ENCODE measurements around the gene NPR2.

The NPR2 gene

GRCh38 chr9:35808433-35808832 is 17.0 kb downstream of the NPR2 start:
- Histone ChIP-seq H3K4me3 (ENCODE audit: low read depth, low read length) (no peak overlapping the region), H3K9ac (ENCODE audit: low read depth, low read length) (no peak overlapping the region), H3K27me3 (ENCODE audit: control insufficient read depth, insufficient read depth, low read length) (no peaks in the 10 kb centered on the region), H3K4me1 (ENCODE audit: control insufficient read depth, insufficient read depth, low read length) (peaks cover 4% of the 10 kb centered on the region), H3K9me3 (ENCODE audit: control insufficient read depth, insufficient read depth, low read length) (no peaks in the 10 kb centered on the region), H3K36me3 (ENCODE audit: control insufficient read depth, insufficient read depth, low read length) (no peaks in the 10 kb centered on the region)

- H3K27me3 ChIP-seq (ENCODE audit: control insufficient read depth, insufficient read depth, low read length): no peaks in the 10 kb centered on the region
- H3K4me1 ChIP-seq (ENCODE audit: control insufficient read depth, insufficient read depth, low read length): peaks cover 10% of the 10 kb centered on the region
- no peaks in the 10 kb centered on the region for H3K9me3 ChIP-seq (ENCODE audit: control insufficient read depth, insufficient read depth, low read length)
- H3K9ac ChIP-seq (ENCODE audit: low read depth, low read length): no peak overlapping the region
- no peak overlapping the region for H3K4me3 ChIP-seq (ENCODE audit: low read depth, low read length)
- H3K36me3 ChIP-seq (ENCODE audit: control insufficient read depth, insufficient read depth, low read length): no peaks in the 10 kb centered on the region
Observed at GRCh38 chr9:35810122-35810521, 18.7 kb downstream of the NPR2 start.

GRCh38 chr9:35811381-35812024 is 20.1 kb downstream of the NPR2 start:
- Histone ChIP-seq H3K4me3 (ENCODE audit: low read depth, low read length) (peak overlapping the region; percentile 63), H3K9me3 (ENCODE audit: control insufficient read depth, insufficient read depth, low read length) (no peaks in the 10 kb centered on the region), H3K9ac (ENCODE audit: low read depth, low read length) (no peak overlapping the region)

GRCh38 chr9:35812025-35812602 is 20.7 kb downstream of the NPR2 start, which contains the start of gene SPAG8:
SPAG8 (minus strand) TSS chr9:35812262; CDS start chr9:35812147, 115 bp downstream.
- Histone ChIP-seq H3K9me3 (ENCODE audit: control insufficient read depth, insufficient read depth, low read length) (no peaks in the 10 kb centered on the region), H3K4me1 (ENCODE audit: control insufficient read depth, insufficient read depth, low read length) (peaks cover 10% of the 10 kb centered on the region), H3K36me3 (ENCODE audit: control insufficient read depth, insufficient read depth, low read length) (no peaks in the 10 kb centered on the region), H3K9ac (ENCODE audit: low read depth, low read length) (peak within 1 kb of the TSS; percentile 32), H3K27me3 (ENCODE audit: control insufficient read depth, insufficient read depth, low read length) (no peaks in the 10 kb centered on the region), H3K4me3 (ENCODE audit: low read depth, low read length) (peak within 1 kb of the TSS; percentile 63)

More at GRCh38 chr9:35811381-35812024, 20.1 kb downstream of the NPR2 start:
- Histone ChIP-seq H3K27me3 (ENCODE audit: control insufficient read depth, insufficient read depth, low read length) (no peaks in the 10 kb centered on the region), H3K4me1 (ENCODE audit: control insufficient read depth, insufficient read depth, low read length) (peaks cover 10% of the 10 kb centered on the region), H3K36me3 (ENCODE audit: control insufficient read depth, insufficient read depth, low read length) (no peaks in the 10 kb centered on the region)

- peaks cover 10% of the 10 kb centered on the region for H3K4me1 ChIP-seq (ENCODE audit: control insufficient read depth, insufficient read depth, low read length)
- H3K36me3 ChIP-seq (ENCODE audit: control insufficient read depth, insufficient read depth, low read length): no peaks in the 10 kb centered on the region
- no peaks in the 10 kb centered on the region for H3K27me3 ChIP-seq (ENCODE audit: control insufficient read depth, insufficient read depth, low read length)
- H3K4me3 ChIP-seq (ENCODE audit: low read depth, low read length): peak overlapping the region; percentile 82
- H3K9me3 ChIP-seq (ENCODE audit: control insufficient read depth, insufficient read depth, low read length): no peaks in the 10 kb centered on the region
- H3K9ac ChIP-seq (ENCODE audit: low read depth, low read length): no peak overlapping the region
Observed at GRCh38 chr9:35813434-35814105, 22.2 kb downstream of the NPR2 start.

- H3K27me3 ChIP-seq (ENCODE audit: control insufficient read depth, insufficient read depth, low read length): no peaks in the 10 kb centered on the region
Observed at GRCh38 chr9:35814106-35814840, 22.9 kb downstream of the NPR2 start.

GRCh38 chr9:35814841-35815543 is 23.6 kb downstream of the NPR2 start, which contains the start of gene HINT2:
HINT2 (minus strand) TSS chr9:35815042; CDS start chr9:35814979, 63 bp downstream.
- H3K9me3 ChIP-seq (ENCODE audit: control insufficient read depth, insufficient read depth, low read length): no peaks in the 10 kb centered on the region
- peaks cover 10% of the 10 kb centered on the region for H3K4me1 ChIP-seq (ENCODE audit: control insufficient read depth, insufficient read depth, low read length)
- H3K9ac ChIP-seq (ENCODE audit: low read depth, low read length): peak within 1 kb of the TSS; percentile 79
- H3K36me3 ChIP-seq (ENCODE audit: control insufficient read depth, insufficient read depth, low read length): no peaks in the 10 kb centered on the region
- H3K4me3 ChIP-seq (ENCODE audit: low read depth, low read length): peak within 1 kb of the TSS; percentile 82
- H3K27me3 ChIP-seq (ENCODE audit: control insufficient read depth, insufficient read depth, low read length): no peaks in the 10 kb centered on the region

More at GRCh38 chr9:35814106-35814840, 22.9 kb downstream of the NPR2 start:
- Histone ChIP-seq H3K9me3 (ENCODE audit: control insufficient read depth, insufficient read depth, low read length) (no peaks in the 10 kb centered on the region), H3K36me3 (ENCODE audit: control insufficient read depth, insufficient read depth, low read length) (no peaks in the 10 kb centered on the region), H3K9ac (ENCODE audit: low read depth, low read length) (peak overlapping the region; percentile 79), H3K4me1 (ENCODE audit: control insufficient read depth, insufficient read depth, low read length) (peaks cover 10% of the 10 kb centered on the region), H3K4me3 (ENCODE audit: low read depth, low read length) (peak overlapping the region; percentile 82)

- Histone ChIP-seq H3K9me3 (ENCODE audit: control insufficient read depth, insufficient read depth, low read length) (no peaks in the 10 kb centered on the region), H3K36me3 (ENCODE audit: control insufficient read depth, insufficient read depth, low read length) (no peaks in the 10 kb centered on the region), H3K27me3 (ENCODE audit: control insufficient read depth, insufficient read depth, low read length) (no peaks in the 10 kb centered on the region), H3K4me1 (ENCODE audit: control insufficient read depth, insufficient read depth, low read length) (peaks cover 10% of the 10 kb centered on the region), H3K9ac (ENCODE audit: low read depth, low read length) (no peak overlapping the region), H3K4me3 (ENCODE audit: low read depth, low read length) (no peak overlapping the region)
Observed at GRCh38 chr9:35816708-35817107, 25.3 kb downstream of the NPR2 start.

GRCh38 chr9:35818341-35818740 is 26.9 kb downstream of the NPR2 start:
- Histone ChIP-seq H3K4me3 (ENCODE audit: low read depth, low read length) (no peak overlapping the region), H3K9me3 (ENCODE audit: control insufficient read depth, insufficient read depth, low read length) (no peaks in the 10 kb centered on the region), H3K9ac (ENCODE audit: low read depth, low read length) (no peak overlapping the region), H3K4me1 (ENCODE audit: control insufficient read depth, insufficient read depth, low read length) (peaks cover 14% of the 10 kb centered on the region), H3K27me3 (ENCODE audit: control insufficient read depth, insufficient read depth, low read length) (no peaks in the 10 kb centered on the region), H3K36me3 (ENCODE audit: control insufficient read depth, insufficient read depth, low read length) (no peaks in the 10 kb centered on the region)

- Histone ChIP-seq H3K4me3 (ENCODE audit: low read depth, low read length) (no peak overlapping the region), H3K27me3 (ENCODE audit: control insufficient read depth, insufficient read depth, low read length) (no peaks in the 10 kb centered on the region), H3K4me1 (ENCODE audit: control insufficient read depth, insufficient read depth, low read length) (peaks cover 10% of the 10 kb centered on the region), H3K9ac (ENCODE audit: low read depth, low read length) (no peak overlapping the region), H3K9me3 (ENCODE audit: control insufficient read depth, insufficient read depth, low read length) (no peaks in the 10 kb centered on the region), H3K36me3 (ENCODE audit: control insufficient read depth, insufficient read depth, low read length) (no peaks in the 10 kb centered on the region)
Observed at GRCh38 chr9:35820076-35820475, 28.7 kb downstream of the NPR2 start.

- no peak overlapping the region for H3K4me3 ChIP-seq (ENCODE audit: low read depth, low read length)
Observed at GRCh38 chr9:35822926-35823325, 31.5 kb downstream of the NPR2 start.

More at GRCh38 chr9:35822926-35823325, 31.5 kb downstream of the NPR2 start:
- Histone ChIP-seq H3K4me1 (ENCODE audit: control insufficient read depth, insufficient read depth, low read length) (peaks cover 10% of the 10 kb centered on the region), H3K9me3 (ENCODE audit: control insufficient read depth, insufficient read depth, low read length) (no peaks in the 10 kb centered on the region), H3K27me3 (ENCODE audit: control insufficient read depth, insufficient read depth, low read length) (peaks cover 2% of the 10 kb centered on the region), H3K9ac (ENCODE audit: low read depth, low read length) (no peak overlapping the region), H3K36me3 (ENCODE audit: control insufficient read depth, insufficient read depth, low read length) (no peaks in the 10 kb centered on the region)

Data from iPS-15b (cell line).